NCI-H446 (cell line): ENCODE results near the gene SALL1.

Source experiments
- DNase-seq, 2 experiments: peaks; one replicate each; lab custom pipeline; 2025; lab: John Stamatoyannopoulos, UW

The SALL1 gene

DNA sequence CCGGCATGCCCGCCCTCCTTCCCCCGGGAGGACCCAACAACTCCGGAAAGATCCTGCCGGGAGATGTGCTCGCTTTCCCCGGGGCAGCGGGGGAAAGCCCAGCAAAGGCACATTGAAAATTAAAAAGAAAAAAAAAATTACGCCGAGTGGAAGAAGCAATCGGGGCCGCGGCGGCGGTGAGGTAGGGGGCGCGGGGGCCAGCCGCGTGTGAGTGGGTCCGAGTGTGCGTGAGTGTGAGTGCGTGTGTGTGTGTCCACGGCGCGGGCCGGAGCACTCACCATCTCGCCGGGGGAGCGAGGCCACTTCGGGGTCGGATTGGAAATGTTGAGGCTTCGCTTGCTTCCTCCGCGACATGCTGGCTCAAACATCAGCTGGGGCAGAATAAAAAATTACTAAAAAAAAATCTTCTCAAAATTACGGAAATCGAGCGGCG is at the start of gene SALL1:
TSS of gene SALL1 (minus strand) at position 383 of the 433 bp plus-strand sequence. CDS start at position 354, 29 bp downstream.
- no peak for DNase-seq

DNA sequence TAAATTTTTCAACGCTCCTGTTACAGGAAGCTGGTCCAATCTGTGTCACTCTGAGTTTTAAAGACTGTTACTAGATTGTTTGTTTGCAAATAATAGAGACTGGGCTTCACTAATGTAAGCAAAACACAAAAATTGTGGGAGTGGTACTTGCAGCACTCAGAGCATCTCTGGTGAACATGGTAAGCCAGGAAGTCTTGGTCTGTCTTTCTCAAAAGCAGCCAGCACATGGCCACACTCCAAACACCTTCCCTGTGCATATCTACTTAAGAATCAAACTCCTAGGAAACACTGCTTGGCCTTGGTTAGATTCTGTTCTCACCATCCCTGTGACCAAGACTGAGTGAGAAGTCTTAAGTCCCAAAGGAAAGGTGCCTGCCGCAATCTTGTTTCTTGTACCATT is 49.7 kb upstream of the SALL1 start:
- no peak for DNase-seq

DNA sequence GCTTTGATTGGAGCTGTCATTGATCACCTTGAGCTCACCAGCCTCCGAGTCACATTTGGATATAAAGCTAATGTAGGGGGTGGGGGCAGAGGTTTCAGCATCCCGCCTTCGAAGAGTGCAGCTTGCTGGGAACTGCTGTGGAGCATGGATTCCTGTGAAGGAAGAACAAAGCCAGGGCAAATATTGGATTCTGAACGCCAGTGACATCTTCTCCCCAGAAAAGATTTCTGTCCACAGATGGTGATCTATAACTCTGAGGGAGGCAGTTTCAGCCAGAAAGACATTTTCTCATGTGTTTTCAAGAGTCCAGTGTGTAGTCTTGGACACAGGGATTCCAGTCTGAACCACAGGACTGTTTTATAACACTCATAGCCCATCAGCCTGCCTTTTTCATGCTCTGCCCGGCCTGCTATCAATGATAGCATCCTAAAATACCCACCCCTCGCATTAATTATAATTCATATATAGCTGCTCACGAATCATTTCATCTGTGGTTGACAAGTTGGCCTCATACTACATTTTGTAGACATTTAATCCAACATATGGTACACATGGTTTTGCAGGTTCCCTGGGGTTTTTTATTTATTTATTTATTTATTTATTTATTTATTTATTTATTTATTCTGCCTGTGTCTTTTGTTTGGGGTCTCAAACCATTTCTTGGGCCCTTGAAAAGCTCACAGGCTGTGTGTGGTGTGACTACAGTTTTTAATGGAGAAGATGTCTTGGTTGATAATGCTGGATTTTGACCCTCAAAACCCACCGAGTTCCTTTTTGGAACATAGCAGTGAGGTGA is 47.1 kb upstream of the SALL1 start:
- no peak for DNase-seq

DNA sequence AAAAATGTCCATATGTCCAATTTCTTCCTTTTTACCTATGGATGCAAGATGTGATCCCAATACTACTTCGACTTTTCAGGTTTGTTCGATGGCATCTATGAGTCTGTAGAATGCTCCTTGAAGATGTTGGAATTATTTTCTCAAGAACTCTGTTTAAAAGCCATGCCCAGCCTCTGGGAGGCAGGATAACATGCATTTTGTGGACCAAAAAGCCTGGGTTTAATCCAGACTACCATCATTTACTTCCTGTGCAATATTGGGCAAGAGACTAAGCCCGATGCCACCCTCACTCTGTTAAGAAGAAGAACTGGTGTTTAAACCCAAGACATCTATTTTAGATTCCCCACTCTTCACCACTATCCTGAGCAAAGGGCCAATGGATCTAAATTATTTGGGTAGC is 42.8 kb upstream of the SALL1 start:
- DNase-seq = no peak

DNA sequence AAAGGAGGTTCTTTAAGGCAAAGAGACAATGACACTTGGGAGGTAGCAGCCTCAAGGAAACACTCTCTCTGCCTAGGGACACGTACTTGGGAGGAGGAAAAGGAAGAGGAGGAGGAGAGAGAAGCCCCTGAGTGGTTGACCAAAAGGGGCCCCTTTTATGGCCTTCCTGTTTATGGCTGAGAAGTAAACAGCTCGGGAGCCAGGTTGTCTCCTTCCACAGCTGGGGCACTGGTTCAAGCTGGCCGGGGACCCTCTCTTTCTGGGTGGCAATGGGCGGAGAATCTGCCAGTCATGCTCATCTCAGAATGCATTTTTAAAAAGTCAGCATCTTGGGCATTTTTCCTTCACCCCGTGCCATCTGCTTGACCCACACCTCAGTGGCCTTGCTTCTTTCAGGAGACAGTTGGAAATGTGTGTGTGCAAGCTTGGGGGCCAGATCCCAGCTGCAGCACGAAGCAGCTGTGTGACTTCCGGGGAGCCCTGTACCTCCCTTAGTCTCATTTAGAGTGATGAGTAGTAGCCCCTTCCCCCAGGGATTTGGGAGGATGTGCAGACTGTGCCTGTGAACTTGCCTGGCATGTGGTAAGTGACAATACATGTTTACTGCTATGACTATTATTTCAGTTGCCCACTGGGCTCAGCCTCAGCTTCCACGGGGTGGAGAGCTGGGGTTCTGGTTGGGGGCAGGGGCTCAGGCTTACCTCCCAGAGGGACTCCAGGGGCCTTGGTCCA is 33.8 kb upstream of the SALL1 start:
- DNase-seq = no peak

DNA sequence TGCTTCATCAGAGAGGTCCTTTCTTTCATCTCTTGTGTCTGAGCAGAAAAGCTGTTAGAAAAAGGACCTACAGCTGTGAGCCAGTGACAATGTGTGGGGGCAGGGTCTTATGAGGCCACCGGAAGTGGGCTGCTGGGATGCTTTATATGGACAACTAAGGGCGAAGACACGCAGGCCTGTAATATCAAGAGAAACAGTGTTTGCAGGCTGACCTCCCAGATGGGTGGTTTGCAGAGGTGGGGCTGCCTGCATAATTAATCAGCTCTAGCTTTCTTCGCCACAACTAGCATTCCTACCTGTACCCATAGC is 30.4 kb upstream of the SALL1 start:
- no peak for DNase-seq

DNA sequence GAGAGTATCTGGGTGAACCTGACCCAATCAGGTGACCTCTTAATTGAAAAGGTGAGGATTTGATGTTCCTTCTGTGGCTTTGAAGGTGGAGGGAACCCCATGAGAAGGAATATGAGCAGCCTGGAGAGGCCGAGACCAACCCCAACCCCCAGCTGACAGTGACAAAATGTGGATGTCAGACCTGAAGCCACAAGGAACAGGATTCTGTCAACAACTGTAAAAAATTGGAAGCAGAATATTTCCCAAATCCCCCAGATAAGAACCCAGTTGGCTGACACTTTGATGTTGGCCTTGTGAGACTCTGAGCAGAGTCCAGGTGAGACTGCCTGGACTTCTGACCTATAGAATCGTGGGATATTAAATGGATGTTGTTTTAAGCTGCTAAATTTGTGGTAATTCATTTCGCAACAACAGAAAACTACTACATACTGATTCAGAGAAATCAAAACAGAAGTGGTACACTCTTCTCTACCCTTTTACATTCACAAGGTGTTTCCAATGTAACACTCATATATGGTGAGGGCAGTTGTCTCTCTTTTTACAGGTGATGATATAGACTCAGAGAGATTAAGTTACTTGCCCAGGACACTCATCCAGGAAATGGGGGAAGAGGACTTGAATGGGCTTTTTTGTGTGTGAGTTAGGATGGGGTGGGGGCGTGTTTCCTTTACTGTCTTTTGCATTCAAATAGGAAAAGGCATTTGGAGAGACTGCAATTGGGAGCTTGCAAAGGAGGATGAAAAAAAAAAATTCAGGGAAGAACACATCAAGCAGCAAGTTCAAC is 29.8 kb upstream of the SALL1 start:
- no peak for DNase-seq

DNA sequence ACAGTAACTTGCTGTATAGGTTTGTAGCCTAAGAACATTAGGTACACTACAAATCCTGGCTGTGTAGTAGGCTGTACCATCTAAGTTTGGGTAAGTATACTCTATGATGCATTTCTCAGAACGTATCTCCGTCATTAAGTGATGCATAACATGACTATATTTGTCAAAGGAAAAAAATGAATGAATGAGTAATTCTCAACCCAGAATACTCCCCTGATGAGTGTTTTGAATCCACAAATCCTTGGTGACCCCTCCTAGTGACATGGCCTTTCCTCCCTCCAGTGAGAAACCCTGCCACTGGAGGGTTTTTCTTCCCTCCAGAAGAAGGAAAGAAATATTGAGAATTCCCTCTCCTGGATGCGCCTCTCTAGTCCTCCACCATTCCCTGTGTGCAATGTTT is 24.0 kb upstream of the SALL1 start:
- no peak for DNase-seq

DNA sequence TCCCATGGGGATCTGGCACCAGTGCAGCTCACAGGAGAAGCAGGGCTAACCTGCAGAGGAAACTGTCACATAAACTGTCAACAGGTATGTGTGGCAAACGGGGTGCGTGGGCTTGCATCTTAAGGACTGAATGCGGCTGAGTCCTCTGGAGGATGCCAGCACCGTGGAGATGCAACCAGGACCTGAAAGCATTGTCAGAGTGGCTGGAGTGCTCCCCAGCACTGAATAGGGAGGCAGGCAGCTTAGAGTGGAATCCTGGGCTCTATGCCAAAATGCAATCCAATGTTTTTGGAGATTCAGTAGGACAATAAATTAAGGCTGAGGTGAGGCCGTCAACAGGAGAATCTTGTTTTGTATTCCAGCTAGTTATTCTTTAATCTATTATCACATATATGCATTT is 21.3 kb upstream of the SALL1 start:
- no peak for DNase-seq

DNA sequence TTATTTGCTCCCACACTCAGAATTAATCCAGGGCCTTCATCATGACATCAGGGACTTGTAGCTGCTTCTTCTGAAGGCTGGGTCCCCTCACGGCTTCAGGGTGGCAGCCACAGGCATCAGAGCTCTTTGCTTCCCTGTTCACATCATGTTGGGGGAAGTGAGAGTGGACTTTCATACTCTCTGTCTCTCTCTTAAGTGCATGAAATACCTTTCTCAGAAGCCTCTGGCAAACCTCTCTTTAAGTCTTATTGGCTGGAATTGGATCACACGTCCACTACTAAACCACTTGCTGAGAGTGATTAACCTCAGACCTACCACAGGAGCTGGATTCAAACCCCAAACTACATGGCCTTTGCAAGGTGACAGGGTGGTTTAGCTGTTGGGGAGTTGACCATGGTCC is 17.7 kb upstream of the SALL1 start:
- no peak for DNase-seq

DNA sequence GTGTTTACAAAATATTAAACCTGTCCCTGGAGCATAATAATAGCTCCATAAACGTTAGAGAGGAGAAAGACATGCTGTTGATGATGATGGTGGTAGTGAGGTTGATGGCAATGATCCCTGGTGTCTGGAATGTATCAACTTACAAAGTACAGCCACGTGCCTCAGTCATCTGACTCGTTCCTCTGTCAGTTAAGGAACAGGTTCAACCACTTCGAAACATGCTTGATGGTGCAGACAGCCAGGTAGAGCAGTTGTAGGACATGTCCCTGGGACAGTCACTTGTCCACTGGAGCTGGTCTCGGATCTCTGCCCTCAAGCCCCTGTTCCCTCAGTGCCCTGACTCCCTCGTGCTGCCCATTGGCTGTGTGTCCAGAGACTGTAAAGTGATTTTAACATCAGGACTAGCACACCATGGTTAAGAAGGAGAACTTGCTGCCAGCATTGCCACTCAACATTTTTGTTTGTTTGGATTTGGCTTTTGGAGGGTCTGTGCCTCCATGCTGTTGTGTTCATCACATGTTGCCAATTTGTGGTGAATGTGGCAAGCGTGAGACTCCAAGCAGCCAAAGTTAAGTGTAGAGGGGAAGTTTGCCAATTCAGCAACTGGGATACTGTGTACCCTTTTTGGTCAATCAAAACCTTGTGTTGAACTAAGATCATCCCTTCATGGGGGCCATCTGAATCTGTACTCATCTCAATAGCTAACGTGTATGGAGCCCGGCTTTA is 16.3 kb upstream of the SALL1 start:
- DNase-seq = no peak

DNA sequence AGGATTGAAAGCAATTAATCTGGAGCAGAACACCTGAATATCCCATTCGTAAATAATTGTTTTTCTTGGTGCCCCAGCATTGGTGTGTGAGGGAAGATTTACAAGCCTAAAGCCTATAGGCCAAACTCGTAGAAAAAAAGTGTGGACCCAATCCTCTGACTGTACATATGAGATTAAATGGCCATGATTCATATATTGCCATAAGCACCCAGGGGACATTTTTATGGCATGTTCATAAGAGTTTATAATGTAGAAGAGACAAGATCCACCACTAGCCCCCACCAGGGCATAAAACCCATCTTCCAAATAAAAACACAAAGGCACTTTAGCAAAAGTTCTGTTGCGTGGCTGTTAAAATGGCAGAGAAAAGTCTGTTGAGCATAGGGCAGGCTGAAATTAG is 15.5 kb upstream of the SALL1 start:
- no peak for DNase-seq

DNA sequence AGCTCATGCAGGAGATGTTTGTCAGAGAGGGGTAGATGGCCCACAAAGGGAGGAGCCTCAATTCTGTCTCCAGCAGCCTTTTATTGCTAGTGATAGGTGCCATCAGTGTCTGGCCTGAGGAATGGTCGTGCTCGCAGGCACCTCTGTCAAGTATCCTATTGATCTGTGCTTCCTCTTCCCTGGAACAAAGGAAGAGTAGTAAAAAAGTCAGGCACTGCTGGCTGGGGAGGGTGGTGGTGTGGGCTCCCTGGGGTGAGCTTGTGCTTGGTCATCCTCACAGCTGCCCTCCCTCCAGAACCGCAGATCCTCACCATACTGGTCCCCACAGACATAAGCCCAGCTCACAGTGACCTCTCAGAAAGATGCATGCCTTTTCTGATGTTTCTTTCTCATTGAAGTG is 15.0 kb upstream of the SALL1 start:
- DNase-seq = no peak

DNA sequence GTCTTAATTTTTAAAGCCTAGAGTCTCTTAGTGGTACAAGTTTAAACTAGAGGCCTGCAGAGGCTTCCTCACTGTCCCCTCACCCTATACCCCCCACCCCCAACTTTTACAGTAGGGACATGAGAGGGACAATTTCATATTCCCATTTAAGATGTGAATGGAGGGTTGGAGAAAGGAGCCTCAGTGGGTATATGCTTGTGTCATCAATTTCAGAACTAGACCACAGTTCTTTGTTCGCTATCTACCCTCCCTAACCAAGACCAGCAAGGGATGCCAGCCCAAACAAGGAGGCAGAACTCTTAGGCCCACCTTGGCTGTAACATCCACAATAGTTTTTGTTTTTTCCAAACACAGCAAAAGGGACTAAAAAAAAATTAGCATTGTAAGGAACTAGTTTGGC is 14.0 kb upstream of the SALL1 start:
- DNase-seq = no peak

DNA sequence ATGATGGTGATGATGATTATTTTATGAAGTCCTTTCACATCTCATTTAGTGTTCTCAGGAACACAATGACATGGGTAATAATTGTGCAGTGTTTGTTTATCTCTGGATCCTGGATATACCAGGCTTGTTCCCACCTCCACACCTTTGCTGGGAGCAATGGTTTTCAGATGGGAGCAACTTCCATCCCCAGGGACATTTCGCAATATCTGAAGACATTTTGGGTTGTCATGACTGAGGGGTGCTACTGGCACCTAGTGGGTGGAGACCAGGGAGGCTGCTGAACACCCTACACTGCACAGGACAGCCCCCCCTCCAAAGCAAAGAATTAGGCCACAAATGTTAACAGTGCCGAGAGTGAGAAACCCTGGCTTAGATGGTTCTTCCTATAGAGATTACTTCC is 13.5 kb upstream of the SALL1 start:
- no peak for DNase-seq

DNA sequence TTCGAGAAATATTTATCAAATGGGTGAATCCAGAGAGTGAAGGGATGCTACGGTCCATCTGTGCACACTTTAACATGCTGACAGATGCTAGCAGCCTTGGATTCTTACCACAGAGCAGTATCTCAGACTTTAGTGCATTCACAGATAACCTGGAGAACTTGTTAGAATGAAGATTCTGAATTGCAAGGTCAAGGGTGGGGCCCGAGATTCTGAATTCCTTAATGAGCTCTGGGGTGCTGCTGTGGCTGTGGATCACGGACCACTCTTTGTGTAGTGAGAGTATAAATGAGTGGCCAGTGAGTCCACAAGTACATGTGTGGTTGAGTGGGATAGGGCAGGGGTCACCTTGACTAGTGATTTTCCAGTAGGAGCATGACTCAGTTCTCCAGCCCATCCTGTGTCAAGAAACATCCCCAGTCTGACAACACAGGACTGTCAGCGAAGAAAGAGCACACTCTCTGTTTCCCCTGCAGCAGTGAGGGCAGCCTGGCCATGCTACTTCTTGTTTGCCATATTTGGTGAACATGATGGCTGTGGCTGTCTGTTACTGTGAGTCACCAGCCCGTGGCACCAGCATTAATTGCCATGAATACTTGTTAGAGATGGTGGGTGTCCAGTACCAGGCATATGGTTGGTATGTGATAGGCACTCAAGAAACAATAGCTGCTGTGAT is 13.0 kb upstream of the SALL1 start:
- no peak for DNase-seq

DNA sequence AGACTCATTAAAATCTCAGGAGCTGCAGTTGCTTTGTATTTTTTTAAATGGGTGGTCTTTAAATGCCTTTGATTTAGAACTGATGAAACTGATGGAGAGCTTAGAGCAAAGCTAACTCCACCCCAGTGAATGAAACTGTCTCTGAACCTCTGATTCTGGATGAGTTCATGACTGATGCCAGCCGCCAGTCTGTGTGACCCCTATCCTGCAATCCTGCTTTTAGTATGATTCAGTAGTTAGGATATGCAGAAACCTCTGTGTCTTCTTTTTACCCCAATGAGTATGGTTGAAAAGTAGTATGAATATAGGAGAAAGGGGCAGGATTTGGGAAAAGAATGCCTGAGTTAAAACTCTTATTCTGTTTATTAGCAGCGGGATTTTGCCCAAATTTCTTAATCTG is 12.3 kb upstream of the SALL1 start:
- DNase-seq = no peak

DNA sequence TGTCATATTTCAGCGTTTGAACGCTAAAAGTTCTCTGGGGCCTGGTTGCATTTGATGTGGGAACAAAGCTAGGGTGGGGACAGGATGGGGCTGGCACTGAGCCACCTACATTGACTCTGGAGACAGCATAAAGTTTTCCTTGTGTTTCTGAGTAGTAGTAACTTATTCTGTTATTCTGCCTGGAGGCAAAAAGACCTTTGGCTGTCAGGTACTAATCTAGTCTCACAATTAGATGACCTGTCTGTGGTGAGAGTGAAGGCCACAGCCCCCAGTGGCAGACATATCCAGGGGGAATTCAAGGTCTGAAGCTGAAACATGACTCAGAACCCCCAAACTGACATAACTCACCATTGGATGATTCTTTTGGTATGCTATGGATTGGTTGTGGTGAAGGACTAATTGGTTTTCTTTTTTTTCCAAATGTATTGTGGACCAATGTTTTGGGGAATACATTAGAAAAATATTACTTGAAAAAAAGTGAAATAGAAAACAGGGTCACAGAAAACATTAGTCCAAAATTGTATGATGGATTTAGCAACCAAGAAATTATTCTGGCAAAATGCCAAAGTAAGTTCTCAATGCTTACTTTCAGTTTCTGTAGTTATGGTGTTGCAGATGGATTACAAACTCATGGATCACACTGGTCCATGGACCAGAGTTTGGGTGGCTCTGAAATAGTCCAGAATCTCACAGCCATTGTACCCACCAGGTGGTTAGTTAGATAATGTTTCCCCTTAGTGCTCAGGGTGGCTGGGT is 10.5 kb upstream of the SALL1 start:
- no peak for DNase-seq

DNA sequence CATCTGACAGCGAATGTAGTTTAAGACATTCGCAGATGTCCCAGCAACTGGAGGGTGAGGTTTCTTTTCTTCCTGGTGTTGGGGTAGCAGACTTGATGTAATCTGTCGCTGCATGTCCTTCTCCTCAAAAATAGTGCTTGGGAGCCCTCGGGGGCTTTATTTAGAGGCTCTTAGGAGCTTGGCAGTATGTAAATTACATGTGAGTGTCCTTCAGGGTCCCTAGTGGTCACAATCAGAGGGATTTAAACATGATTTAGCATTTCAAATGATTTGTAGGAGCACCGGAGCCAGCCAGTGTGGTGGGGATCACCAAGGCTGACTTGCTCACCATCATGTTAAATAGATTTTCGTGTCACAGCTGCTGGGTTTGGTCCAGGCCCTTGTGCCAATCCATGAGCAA is 8.8 kb upstream of the SALL1 start:
- no peak for DNase-seq

DNA sequence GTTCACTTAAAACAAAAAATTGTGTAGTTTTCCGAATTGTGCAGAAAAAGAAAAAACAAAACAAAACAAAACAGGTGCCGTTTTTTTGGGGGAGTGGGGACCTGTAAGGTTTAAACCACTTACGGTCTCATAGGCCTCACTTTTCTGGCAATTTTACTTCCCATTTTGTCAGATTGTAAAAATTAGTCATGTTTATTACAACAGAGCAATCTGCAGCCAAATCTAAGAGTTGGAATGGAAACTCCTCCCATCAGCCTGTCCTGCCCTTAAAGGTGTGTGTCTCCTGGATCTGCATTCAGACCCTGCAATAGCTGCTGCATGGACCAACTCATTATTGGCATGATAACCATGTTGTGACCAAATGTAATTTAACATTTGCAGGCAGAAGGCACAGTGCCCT is 8.2 kb upstream of the SALL1 start:
- no peak for DNase-seq

DNA sequence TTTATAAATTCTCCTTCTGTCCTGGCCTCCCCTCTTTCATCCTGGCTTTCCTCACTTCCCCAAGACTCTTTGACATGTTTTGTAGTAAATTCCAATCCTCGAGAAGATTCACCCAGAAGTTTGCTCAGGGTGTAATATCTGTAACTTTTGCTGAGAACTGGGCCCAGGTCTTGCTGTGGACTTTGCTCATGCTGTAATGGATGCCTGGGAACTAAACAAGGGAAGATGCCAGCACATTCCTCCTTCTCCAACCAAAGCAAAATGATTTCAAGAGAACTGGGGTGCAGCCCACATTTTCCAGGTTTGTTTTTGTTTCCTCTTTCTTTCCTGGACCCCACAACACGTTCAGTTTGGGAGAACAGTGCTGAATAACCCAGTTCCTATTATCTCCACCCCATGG is 6.6 kb upstream of the SALL1 start:
- no peak for DNase-seq
